Hepatocyte (in vitro differentiated cells): ENCODE data around the gene WDR26.

Experiments
- CTCF ChIP-seq: fragments of 200-600 bp; sonication (generic); IDR thresholded peaks from 2 replicates; pipeline ENCODE4 v1.5.1; 2016; ENCODE audit warnings: antibody characterized with exemption, mild to moderate bottlenecking; ENCODE audit not compliant: poor library complexity
- EZH2 ChIP-seq: fragments of 200-600 bp; sonication (generic); IDR thresholded peaks from 2 replicates; pipeline ENCODE4 v1.6.1; 2016; ENCODE audit warnings: antibody characterized with exemption, mild to moderate bottlenecking, borderline replicate concordance
- EZH2phosphoT487 ChIP-seq: fragments of 200-600 bp; sonication (generic); IDR thresholded peaks from one replicate; pipeline ENCODE4 v1.6.1; 2018; ENCODE audit warnings: antibody characterized with exemption, mild to moderate bottlenecking, low read depth, moderate library complexity; ENCODE audit not compliant: unreplicated experiment, severe bottlenecking

- no peak for TF ChIP-seq CTCF
- TF ChIP-seq EZH2, result no peak
- no peak for TF ChIP-seq EZH2phosphoT487
Observed at GRCh38 chr1:224448453-224449017, 13.9 kb upstream of the WDR26 start.
